Activated CD4-positive, alpha-beta T cell treated with anti-CD3 and anti-CD28 coated beads, Interleukin-2, amount 50 U/mL, for 4 hours (primary cell): Measurements from ENCODE around the gene SHKBP1.
"Not testable (repeated sequence)": the region's sequence is repeated elsewhere in the genome, so short reads cannot be mapped to it uniquely, and the experiment has no call there.

Source experiments
- DNase-seq, 2 experiments: peaks; one replicate each; pipeline ENCODE4 v3.0.0-alpha.2; 2020

SHKBP1 gene

DNA sequence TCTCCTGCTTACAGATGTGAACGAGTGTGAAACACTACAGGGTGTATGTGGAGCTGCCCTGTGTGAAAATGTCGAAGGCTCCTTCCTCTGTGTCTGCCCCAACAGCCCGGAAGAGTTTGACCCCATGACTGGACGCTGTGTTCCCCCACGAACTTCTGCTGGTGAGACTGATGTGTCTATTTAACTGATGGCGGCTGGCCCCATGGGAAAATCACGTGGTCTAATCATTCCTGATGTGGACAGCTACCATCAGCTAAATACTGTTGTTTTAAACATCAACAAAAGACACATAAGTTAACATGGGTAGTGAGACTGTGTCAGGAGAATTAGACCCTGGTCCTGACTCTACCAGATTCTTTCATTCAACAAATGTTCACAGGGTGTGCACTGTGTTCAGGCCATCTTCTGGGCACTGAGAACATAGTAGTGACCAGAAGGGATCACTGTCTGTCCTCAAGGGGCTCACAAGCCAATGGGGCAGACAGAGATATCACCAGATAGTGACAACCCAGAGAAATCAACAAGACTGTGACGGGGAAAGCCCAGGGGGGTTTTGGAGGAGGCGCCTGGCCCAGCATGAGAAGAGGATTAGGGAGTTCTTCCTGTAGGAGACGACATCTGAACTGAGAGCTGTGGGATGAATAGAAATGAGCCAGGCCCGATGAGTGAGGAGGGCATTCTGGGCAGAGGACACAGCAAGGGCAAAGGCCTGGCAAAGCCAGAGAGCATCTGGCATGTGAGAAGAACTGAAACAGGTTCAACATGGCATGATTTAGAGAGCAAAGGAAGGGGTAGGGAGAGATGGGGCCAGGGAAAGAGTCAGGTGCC is 42.9 kb downstream of the SHKBP1 start:
- DNase-seq: no peak

DNA sequence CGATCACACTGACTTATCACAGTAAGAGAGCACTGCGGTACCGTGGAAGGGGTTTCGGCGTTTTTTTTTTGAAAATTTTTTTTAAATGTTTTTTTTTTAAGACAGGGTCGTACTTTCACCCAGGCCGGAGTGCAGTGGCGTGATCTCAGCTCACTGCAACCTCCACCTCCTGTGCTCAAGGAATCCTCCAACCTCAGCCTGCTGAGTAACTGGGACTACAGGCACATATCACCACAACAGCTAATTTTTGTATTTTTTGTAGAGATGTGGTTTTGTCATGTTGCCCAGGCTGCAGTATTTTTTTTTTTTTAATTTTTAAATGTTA is 43.5 kb downstream of the SHKBP1 start:
- no peak for DNase-seq

DNA sequence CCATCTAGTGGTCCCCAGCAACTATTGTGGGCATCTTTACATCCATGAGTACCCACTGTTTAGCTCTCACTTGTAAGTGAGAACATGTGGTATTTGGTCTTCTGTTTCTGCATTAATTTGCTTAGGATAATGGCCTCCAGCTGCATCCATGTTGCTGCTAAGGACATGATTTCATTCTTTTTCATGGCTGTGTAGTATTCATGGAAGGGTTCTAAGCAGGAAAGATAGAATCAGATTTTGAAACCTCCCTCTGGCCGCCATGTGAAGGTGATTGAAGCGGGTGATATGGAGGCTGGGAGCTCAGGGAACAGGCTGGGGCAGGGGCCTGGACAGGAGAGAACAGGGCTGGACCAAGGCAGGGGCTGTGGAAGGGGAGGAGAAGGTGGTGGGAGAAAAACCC is 44.6 kb downstream of the SHKBP1 start:
- DNase-seq: no peak

DNA sequence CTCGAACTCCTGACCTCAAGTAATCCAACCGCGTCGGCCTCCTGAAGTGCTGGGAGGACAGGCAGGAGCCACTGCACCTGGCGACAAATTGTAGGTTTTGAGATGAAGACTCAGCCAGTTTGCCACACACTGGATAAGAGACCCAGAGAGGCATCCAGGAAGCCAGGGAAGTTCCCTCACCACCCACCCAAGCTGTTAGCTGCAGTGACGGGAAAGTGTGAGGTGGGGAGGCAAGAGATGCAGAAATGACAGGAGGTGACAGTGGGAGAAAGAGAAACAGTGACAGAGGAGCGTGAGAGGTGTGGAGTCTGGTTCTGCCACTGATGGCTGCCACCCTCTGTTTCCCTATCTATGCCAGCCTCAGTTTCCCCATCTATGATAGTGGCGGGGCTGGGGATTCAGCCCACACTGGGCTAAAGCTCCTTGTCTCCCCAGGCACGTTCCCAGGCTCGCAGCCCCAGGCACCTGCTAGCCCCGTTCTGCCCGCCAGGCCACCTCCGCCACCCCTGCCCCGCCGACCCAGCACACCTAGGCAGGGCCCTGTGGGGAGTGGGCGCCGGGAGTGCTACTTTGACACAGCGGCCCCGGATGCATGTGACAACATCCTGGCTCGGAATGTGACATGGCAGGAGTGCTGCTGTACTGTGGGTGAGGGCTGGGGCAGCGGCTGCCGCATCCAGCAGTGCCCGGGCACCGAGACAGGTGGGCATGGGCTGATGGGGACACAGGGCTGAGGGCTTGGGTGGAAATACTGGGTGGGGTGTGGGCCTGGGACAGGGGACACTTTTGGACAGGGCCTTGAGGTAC is 45.5 kb downstream of the SHKBP1 start:
- no peak for DNase-seq

DNA sequence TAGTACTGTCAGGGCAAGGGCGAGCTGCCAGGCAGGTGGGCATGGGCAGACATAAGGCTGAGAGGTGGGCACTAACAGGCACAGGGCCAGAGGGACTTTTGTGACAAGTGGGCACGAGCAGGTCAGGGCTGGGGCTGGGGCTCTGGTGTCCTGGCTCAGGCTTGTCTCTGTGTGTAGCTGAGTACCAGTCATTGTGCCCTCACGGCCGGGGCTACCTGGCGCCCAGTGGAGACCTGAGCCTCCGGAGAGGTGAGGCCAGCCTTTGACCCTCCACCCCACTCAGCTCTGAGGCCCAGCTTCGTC is 46.1 kb downstream of the SHKBP1 start:
- DNase-seq: no peak

DNA sequence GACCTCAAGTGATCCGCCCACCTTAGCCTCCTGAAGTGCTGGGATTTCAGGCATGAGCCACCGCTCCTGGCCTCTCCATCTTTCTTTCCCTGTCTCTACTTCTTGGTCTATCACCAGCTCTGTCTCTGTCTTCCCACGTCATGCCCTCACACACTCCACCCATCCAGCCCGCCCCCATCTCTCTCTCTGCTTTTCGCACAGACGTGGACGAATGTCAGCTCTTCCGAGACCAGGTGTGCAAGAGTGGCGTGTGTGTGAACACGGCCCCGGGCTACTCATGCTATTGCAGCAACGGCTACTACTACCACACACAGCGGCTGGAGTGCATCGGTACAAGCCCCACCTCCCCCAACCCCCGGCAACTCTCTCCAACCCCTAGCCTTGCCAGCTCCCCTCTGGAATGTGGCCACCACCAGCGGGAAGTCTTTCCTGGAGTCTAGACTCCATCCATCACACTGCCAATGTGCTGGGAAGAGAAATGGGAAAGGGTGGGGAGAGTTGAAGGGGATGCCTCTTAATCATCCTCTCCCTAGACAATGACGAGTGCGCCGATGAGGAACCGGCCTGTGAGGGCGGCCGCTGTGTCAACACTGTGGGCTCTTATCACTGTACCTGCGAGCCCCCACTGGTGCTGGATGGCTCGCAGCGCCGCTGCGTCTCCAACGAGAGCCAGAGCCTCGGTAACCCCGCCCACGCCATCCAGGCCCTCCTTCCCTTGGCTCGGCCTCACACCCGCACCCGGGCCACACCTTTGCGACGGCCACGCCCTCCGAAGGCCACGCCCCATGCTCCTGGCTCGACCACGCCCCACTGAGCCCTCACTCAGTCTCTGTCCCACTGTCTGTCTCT is 47.0 kb downstream of the SHKBP1 start:
- DNase-seq: no peak

DNA sequence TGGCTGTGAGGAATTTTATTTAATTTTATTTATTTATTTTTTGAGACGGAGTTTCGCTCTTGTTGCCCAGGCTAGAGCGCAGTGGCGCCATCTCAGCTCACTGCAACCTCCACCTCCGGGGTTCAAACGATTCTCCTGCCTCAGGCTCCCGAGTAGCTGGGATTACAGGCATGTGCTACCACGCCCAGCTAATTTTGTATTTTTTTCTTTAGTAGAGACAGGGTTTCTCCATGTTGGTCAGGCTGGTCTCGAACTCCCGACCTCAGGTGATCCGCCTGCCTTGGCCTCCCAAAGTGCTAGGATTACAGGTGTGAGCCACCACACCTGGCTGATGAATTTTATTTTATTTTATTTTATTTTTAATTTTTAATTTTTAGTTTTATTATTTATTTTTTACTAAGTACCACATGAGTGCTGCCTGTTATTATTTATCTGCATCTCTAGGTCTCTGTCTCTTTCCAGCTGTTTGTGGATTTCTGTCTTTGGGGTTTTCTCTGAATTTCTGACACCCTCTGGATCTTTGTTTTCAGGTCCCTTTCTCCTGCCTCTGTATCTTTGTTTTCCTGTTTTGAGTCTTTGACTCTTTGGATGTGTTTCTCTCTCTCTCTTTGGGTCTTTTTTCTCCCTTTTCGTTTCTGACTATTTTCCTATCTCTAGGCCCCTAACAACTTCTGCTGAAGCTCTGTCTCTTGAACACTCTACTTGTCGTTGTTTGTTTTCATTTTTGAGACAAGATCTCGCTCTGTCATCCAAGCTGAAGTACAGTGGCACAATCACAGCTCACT is 47.9 kb downstream of the SHKBP1 start:
- DNase-seq: not testable (repeated sequence)

DNA sequence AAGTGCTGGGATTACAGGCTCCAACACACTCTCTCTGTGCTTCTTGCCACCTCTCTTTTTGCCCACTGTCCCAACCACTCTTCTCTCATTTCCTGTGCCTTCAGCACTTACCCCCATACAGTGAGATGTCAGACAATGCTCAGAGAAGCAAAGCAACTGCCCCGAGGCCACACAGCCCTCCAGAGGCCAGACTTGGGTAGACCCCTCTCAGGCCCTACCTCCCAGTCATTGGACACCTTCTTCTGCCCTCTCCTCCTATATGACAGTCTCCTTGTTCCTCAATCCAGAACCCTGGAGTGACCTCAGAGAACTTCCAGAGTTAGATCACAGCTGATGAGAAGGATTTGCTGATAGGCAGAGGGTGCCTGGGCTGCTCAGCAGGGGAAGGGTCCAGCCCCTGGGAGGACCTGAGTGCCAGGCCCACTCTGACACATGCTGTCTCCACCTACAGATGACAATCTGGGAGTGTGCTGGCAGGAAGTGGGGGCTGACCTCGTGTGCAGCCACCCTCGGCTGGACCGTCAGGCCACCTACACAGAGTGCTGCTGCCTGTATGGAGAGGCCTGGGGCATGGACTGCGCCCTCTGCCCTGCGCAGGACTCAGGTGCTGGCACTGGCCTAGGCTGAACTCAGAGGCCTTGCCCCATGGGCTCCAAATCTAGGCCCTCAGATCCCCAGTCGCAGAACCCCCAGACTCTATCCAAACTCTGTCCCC is 48.9 kb downstream of the SHKBP1 start:
- no peak for DNase-seq

DNA sequence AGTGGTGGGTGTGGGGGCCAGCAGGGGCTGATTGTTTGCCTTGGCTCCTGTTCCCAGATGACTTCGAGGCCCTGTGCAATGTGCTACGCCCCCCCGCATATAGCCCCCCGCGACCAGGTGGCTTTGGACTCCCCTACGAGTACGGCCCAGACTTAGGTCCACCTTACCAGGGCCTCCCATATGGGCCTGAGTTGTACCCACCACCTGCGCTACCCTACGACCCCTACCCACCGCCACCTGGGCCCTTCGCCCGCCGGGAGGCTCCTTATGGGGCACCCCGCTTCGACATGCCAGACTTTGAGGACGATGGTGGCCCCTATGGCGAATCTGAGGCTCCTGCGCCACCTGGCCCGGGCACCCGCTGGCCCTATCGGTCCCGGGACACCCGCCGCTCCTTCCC is 50.2 kb downstream of the SHKBP1 start:
- DNase-seq: no peak

DNA sequence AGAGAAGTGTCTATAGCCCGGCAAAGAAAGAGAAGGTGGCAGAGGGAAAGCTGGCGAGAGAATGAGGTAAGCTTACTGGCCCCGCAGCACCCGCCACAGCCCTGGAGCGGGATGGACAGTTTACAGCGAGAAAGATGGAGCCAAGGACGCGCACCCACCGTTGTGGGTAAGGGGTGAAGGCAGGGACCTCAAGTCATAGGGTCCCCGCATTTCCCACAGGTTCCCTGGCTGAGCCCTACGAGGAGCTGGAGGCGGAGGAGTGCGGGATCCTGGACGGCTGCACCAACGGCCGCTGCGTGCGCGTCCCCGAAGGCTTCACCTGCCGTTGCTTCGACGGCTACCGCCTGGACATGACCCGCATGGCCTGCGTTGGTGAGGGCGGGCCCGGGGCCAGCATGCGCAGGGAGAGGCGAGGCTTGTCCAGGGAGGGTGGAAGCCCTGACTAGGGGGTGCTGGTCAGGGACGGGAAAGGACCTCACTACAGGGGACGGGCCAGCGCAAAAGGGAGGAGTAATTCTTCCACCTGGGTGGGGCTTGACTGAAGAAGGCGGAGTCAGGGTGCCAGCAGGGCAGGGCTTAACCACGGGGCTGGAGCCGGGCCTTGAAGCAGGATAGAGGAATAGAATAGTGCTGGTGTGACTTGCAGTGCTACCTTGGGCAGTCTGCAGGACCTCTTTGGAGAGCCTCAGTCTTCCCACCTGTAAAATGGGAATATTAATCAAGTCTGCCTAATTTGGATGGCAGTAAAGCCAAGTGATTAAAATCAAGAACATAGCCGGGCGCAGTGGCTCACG is 51.0 kb downstream of the SHKBP1 start:
- DNase-seq: no peak

DNA sequence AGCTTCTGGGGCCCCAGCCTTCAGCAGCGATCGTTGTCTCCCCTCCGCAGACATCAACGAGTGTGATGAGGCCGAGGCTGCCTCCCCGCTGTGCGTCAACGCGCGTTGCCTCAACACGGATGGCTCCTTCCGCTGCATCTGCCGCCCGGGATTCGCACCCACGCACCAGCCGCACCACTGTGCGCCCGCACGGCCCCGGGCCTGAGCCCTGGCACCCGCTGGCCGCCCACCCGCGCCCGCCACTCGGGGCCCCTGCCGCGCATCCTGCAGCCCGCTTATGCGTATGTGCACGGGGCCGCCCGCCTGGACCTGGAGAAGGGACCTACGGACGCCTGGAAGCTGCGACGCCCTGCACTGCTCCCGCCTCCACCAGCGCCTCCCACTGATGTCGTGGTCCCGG is 52.7 kb downstream of the SHKBP1 start:
- DNase-seq: no peak

DNA sequence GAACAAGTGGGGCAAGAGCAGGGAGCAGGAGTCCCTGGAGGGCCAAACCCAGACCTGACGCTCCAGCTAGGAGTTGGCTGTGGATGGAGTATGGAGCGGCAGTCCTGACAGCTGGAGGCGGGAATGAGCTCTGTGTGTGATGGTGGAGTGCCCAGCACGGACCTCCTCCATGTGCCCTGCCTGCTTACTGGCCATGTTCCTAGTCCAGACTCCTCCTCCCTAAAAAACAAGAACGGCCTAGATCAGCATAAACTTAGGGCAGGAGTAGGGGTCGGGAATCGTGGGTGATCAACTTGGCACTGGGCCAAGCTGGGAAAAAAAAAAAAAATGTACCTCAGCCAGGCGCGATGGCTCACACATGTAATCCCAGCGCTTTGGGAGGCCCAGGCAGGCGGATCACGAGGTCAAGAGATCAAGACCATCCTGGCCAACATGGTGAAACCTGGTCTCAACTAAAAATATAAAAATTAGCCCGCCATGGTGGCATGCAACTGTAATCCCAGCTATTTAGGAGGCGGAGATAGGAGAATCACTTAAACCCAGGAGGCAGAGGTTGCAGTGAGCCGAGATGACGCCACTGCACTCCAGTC is 54.0 kb downstream of the SHKBP1 start:
- DNase-seq: no peak

DNA sequence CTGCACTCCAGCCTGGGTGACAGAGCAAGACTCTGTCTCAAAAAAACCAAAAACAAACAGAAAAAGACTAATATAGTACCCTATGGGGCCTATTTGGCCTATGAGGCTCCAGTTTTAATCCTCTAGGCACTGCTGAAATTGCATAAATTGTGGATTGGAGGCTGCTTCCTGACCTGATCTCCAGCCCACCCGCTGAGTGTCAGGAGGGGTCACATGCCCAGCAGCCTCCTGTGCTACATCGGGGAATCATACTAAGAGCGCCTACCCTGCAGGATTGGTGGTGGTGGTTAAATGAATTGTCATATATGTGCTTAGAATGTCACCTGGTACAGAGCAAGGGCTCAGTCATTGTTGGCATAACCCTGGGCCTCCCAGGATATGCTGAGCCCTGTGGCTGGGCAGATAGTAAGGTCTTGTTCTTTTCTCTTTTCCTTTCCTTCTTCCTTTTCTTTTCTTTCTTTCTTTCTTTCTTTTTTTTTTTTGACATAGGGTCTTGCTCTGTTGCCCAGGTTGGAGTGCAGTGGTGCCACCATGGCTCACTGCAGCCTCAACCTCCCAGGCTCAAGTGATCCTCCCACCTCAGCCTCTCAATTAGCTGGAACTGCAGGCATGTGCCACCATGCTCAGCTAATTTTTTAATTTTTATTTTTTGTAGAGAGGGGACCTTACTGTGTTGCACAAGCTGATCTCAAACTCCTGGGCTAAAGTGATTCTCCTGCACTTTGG is 55.8 kb downstream of the SHKBP1 start:
- DNase-seq: no peak

DNA sequence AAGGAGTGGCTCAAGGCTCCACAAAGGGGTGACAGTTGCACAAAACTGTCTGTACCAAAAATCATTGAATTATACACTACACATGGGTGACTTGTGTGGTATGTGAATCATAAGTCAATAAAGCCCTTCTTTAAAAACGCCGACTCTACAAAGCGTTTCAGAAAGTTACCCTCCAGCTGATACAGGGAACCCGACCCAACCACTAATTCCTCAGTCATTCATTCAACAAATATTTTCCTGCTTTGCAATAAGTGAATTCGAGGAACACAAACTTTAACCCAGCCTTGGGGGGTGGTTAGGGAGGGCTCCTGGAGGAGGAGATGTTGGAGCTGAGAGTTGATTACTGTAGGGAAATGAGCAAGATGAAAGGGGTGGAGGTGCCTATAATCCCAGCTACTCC is 56.5 kb downstream of the SHKBP1 start:
- DNase-seq: no peak

DNA sequence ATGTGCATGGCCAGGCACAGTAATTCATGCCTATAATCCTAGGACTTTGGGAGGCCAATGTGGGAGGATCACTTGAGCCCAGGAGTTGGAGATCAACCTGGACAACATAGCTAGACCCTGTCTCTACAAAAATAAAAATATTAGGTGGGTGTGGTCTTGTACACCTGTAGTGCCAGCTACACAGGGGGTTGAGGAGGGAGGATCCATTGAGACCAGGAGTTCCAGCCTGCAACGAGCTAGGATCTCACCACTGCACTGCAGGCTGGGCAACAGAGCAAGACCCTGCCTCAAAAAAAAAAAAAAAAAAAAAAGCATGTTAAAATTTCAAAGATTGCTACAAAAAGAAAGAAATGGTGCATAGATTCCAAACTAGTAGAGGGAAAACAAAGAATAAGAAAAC is 61.7 kb downstream of the SHKBP1 start:
- DNase-seq: no peak

DNA sequence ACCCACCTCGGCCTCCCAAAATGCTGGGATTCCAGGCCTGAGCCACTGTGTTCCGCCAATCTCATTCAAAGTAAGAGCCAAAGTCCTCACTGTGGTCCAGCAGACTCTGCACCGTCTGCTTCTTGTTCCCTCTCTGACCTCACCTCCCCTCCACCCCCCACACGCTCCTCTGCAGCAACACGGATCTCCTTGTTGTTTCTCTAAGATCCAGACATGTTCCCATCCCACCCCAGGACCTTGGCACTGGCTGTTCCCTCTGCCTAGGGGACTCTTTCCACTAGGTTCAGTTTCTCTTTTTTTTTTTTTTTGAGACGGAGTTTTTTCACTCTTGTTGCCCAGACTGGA is 62.9 kb downstream of the SHKBP1 start:
- DNase-seq: no peak

DNA sequence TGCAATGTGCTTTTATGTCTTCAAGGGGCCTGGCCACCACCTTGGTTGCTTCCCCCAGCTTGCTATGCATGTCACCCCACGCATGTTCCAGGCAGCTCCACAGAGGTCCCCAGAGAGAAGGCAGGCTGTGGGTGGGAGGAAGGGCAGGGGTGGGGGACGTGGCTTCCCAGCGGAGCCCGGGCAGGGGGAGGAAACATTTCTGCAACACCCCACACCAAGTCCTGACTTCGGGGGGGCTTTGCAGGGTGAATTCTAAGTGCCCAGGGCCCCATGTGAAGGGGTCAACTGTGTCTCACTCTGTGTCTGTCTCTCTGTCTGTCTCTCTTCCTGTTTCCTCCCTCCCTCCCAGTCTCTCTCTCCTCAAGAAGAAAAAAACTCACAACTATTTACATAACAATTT is 64.1 kb downstream of the SHKBP1 start:
- DNase-seq: no peak
